KMS-11 (cell line): ENCODE measurements around the gene EIF2A.

Experiments
- H2AFZ ChIP-seq: fragments of 200-600 bp; sonication (generic); 2 replicates; pipeline ENCODE4 v1.6.1; 2016; ENCODE audit warnings: antibody characterized with exemption, mixed run types, low read depth
- H3K27ac ChIP-seq: fragments of 200-600 bp; sonication (generic); 2 replicates; pipeline ENCODE4 v1.6.1; 2016; ENCODE audit warnings: mild to moderate bottlenecking, mixed run types
- H3K27me3 ChIP-seq: fragments of 200-600 bp; sonication (generic); 2 replicates; pipeline ENCODE4 v1.6.1; 2017; ENCODE audit warnings: mild to moderate bottlenecking, low read depth, mixed run types, moderate library complexity; ENCODE audit not compliant: insufficient read depth
- H3K36me3 ChIP-seq: fragments of 200-600 bp; sonication (generic); 2 replicates; pipeline ENCODE4 v1.6.1; 2017; ENCODE audit warnings: mild to moderate bottlenecking, mixed run types; ENCODE audit not compliant: insufficient read depth
- H3K4me1 ChIP-seq: fragments of 200-600 bp; sonication (generic); 2 replicates; pipeline ENCODE4 v1.6.1; 2016; ENCODE audit warnings: mild to moderate bottlenecking, low read depth, mixed run types; ENCODE audit not compliant: poor library complexity, severe bottlenecking
- H3K4me2 ChIP-seq: fragments of 200-600 bp; sonication (generic); 2 replicates; pipeline ENCODE4 v1.7.0; 2016; ENCODE audit warnings: mild to moderate bottlenecking, mixed run types
- H3K4me3 ChIP-seq: fragments of 200-600 bp; sonication (generic); IDR thresholded peaks from 2 replicates; pipeline ENCODE4 v1.6.1; 2017; ENCODE audit warnings: low read depth, low read length, mixed read lengths; ENCODE audit not compliant: insufficient read depth
- H3K79me2 ChIP-seq: fragments of 200-600 bp; sonication (generic); 2 replicates; pipeline ENCODE4 v1.6.1; 2016; ENCODE audit warnings: low read depth, mixed run types; ENCODE audit not compliant: insufficient read depth
- H3K9ac ChIP-seq: fragments of 200-600 bp; sonication (generic); 2 replicates; pipeline ENCODE4 v1.6.1; 2016; ENCODE audit warnings: mild to moderate bottlenecking, mixed run types
- H4K20me1 ChIP-seq: fragments of 200-600 bp; sonication (generic); 2 replicates; pipeline ENCODE4 v1.6.1; 2016; ENCODE audit warnings: mild to moderate bottlenecking, mixed run types; ENCODE audit not compliant: insufficient read depth
- CTCF ChIP-seq: fragments of 200-600 bp; sonication (generic); conservative IDR thresholded peaks from 2 replicates; pipeline ENCODE4 v1.6.1; 2017; ENCODE audit warnings: low read depth, mild to moderate bottlenecking, antibody characterized with exemption, low read length, moderate library complexity, mixed read lengths

The EIF2A gene

GRCh38 chr3:150547045-150547741 lies 606 bp downstream of the EIF2A start:
- Histone ChIP-seq H3K27ac (peak overlapping the region; percentile 91), H2AFZ (peak overlapping the region; percentile 64), H3K79me2 (peaks cover 90% of the 10 kb centered on the region), H3K4me2 (peak overlapping the region; percentile 39), H3K9ac (peak overlapping the region; percentile 92), H3K36me3 (peaks cover 11% of the 10 kb centered on the region; the same call in 1 of the 2 replicates), H3K4me1 (peaks cover 69% of the 10 kb centered on the region), H4K20me1 (peaks cover 10% of the 10 kb centered on the region; the same call in 1 of the 2 replicates), H3K4me3 (peak overlapping the region; percentile 92), H3K27me3 (no peaks in the 10 kb centered on the region)
- TF ChIP-seq CTCF = no peak

GRCh38 chr3:150555859-150556436 lies 9.4 kb downstream of the EIF2A start:
- H3K4me2 ChIP-seq = no peak overlapping the region
- no peak overlapping the region for H3K27ac ChIP-seq
- H3K9ac ChIP-seq = no peak overlapping the region
- H3K4me1 ChIP-seq = peaks cover 87% of the 10 kb centered on the region
- no peak overlapping the region for H2AFZ ChIP-seq
- H4K20me1 ChIP-seq = no peaks in the 10 kb centered on the region
- no peak overlapping the region for H3K4me3 ChIP-seq
- peaks cover 4% of the 10 kb centered on the region; the same call in 1 of the 2 replicates for H3K36me3 ChIP-seq
- H3K79me2 ChIP-seq = peaks cover 73% of the 10 kb centered on the region
- H3K27me3 ChIP-seq = no peaks in the 10 kb centered on the region
- no peak for TF ChIP-seq CTCF

- no peak overlapping the region for H3K27ac ChIP-seq
- H3K9ac ChIP-seq = no peak overlapping the region
- H4K20me1 ChIP-seq = no peaks in the 10 kb centered on the region
- H3K4me3 ChIP-seq = no peak overlapping the region
- H3K4me2 ChIP-seq = no peak overlapping the region
- TF ChIP-seq CTCF = no peak
- H3K27me3 ChIP-seq = no peaks in the 10 kb centered on the region
- H3K4me1 ChIP-seq = peaks cover 87% of the 10 kb centered on the region
- peaks cover 4% of the 10 kb centered on the region; the same call in 1 of the 2 replicates for H3K36me3 ChIP-seq
- H3K79me2 ChIP-seq = peaks cover 75% of the 10 kb centered on the region
- H2AFZ ChIP-seq = no peak overlapping the region
Observed at GRCh38 chr3:150556792-150557191, 10.2 kb downstream of the EIF2A start.

- no peaks in the 10 kb centered on the region for H3K27me3 ChIP-seq
- H3K9ac ChIP-seq = no peak overlapping the region
- H4K20me1 ChIP-seq = no peaks in the 10 kb centered on the region
- H3K4me3 ChIP-seq = no peak overlapping the region
- no peak overlapping the region for H3K4me2 ChIP-seq
- no peak overlapping the region for H3K27ac ChIP-seq
- no peak overlapping the region for H2AFZ ChIP-seq
- peaks cover 4% of the 10 kb centered on the region; the same call in 1 of the 2 replicates for H3K36me3 ChIP-seq
- H3K79me2 ChIP-seq = peaks cover 74% of the 10 kb centered on the region
- no peak for TF ChIP-seq CTCF
- H3K4me1 ChIP-seq = peaks cover 81% of the 10 kb centered on the region
Observed at GRCh38 chr3:150557725-150558124, 11.1 kb downstream of the EIF2A start.
